ENCODE data around the gene ZNF561.

Gene ZNF561

GRCh38 chr19:9580728-9581127 lies 40.3 kb downstream of the ZNF561 start:
- DNase-seq (ENCODE audit: low read depth, low spot score), result no peak

GRCh38 chr19:9570255-9570654 lies 50.8 kb downstream of the ZNF561 start:
- no peak for DNase-seq (ENCODE audit: low read depth, low spot score)

DNA sequence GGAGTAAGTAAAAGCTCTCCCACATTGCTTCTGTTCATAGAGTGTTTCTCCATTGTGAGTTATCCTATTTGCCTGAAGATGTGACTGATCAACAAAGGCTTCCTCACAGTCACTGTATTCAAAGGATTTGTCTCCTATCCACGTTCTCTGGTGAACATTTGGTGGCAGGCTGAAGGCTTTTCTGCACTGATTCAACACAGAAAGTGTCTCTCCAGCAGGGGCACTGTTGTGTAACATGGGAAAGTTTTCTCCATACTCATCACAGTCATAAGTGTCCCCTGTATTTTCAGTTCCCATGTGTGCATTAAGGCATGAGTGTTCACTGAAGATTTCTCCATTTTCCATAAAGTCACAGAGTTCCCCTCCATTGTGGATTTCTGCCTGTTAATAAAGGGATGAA lies 54.3 kb downstream of the ZNF561 start:
- DNase-seq (ENCODE audit: low read depth, low spot score), result no peak

- DNase-seq (ENCODE audit: low read depth, low spot score), result no peak
These were observed 54.9 kb downstream of the ZNF561 start for GRCh38 chr19:9565900-9566705.

All from astrocyte of the hippocampus (primary cell).